Endothelial cell of umbilical vein (primary cell): ENCODE measurements around the gene ZNF423. TPM values are rescaled to one million over a fixed set of nuclear protein-coding genes. Genes with fewer than 3 reads are reported as not detected.

Source experiments
- BruUV-seq: library from RNA; stranded (reverse); fragments of 400-500 nt; replicated peaks from 2 replicates; lab custom pipeline; 2021; lab: Mats Ljungman, UMichigan
- CTCF ChIA-PET: fragments of 300-600, 350-600 bp; sonication (Branson Sonifier 250); formaldehyde crosslinking; loops from one replicate; lab custom pipeline; 2021; ENCODE audit warnings: antibody characterized with exemption, inconsistent platforms; lab: Charles Lee
- POLR2A ChIA-PET: fragments of 300-600, 350-600 bp; sonication (Branson Sonifier 250); formaldehyde crosslinking; loops from one replicate; lab custom pipeline; 2021; ENCODE audit warnings: antibody characterized with exemption, inconsistent platforms; lab: Charles Lee
- DNase-seq: peaks from one replicate; pipeline ENCODE4 v3.0.0-alpha.2; 2011; ENCODE audit warnings: low read depth, low spot score
- FAIRE-seq: peaks from 2 replicates; lab custom pipeline; 2011; peaks lifted over from hg19 to GRCh38; lab: Jason Lieb, UNC
- H2AFZ ChIP-seq: 2 replicates; pipeline ENCODE4 v1.6.0; 2012; ENCODE audit warnings: low read depth, low read length, control low read depth, inconsistent platforms
- H3K27ac ChIP-seq: 2 replicates; pipeline ENCODE4 v1.5.1; 2011; ENCODE audit warnings: low read depth, mild to moderate bottlenecking, control low read depth, low read length, moderate library complexity; ENCODE audit not compliant: insufficient read depth
- H3K27me3 ChIP-seq, 2 experiments: 2 replicates each; pipeline versions ENCODE4 v1.6.0 to v1.6.1; 2011; ENCODE audit warnings: low read length in 2 of 2, mixed read lengths in 1 of 2; ENCODE audit not compliant: control insufficient read depth in 2 of 2, insufficient read depth in 2 of 2
- H3K36me3 ChIP-seq, 2 experiments: 2 replicates in 1 of 2; 3 replicates in 1 of 2; pipeline ENCODE4 v1.5.1; 2011; ENCODE audit warnings: low read length in 2 of 2, mild to moderate bottlenecking in 1 of 2, moderate library complexity in 1 of 2; ENCODE audit not compliant: control insufficient read depth in 2 of 2, insufficient read depth in 2 of 2; ENCODE audit errors: extremely low read depth in 1 of 2
- H3K4me1 ChIP-seq: 3 replicates; pipeline ENCODE4 v1.5.1; 2011; ENCODE audit warnings: mild to moderate bottlenecking, low read length; ENCODE audit not compliant: control insufficient read depth, insufficient read depth; ENCODE audit errors: extremely low read depth
- H3K4me2 ChIP-seq: 2 replicates; pipeline ENCODE4 v1.6.1; 2011; ENCODE audit warnings: low read length, control low read depth, mixed read lengths; ENCODE audit not compliant: insufficient read depth
- H3K4me3 ChIP-seq, 3 experiments: fragments of 200-600 bp in 1 of 3; sonication (generic), shearing (Covaris generic) in 1 of 3; replicated peaks in 1 of 3; 2 replicates each; pipeline ENCODE4 v1.5.1; 2011 to 2016; ENCODE audit warnings: control low read depth in 3 of 3, low read length in 3 of 3, mild to moderate bottlenecking in 2 of 3, inconsistent platforms in 1 of 3, low read depth in 1 of 3, moderate library complexity in 1 of 3; ENCODE audit not compliant: insufficient read depth in 1 of 3
- H3K79me2 ChIP-seq: 2 replicates; pipeline ENCODE4 v1.6.0; 2012; ENCODE audit warnings: low read length, inconsistent platforms; ENCODE audit not compliant: control insufficient read depth, insufficient read depth
- H3K9ac ChIP-seq: replicated peaks from 2 replicates; pipeline ENCODE3; 2011; ENCODE audit warnings: low read length, control low read depth; ENCODE audit not compliant: insufficient read depth; ENCODE audit errors: extremely low read depth
- H3K9me1 ChIP-seq: replicated peaks from 3 replicates; pipeline ENCODE4 v1.6.0; 2011; ENCODE audit warnings: mild to moderate bottlenecking, low read length; ENCODE audit not compliant: control insufficient read depth, insufficient read depth; ENCODE audit errors: extremely low read depth
- H3K9me3 ChIP-seq: replicated peaks from 2 replicates; pipeline ENCODE4 v1.5.1; 2012; ENCODE audit warnings: low read length, inconsistent platforms; ENCODE audit not compliant: control insufficient read depth, insufficient read depth
- H4K20me1 ChIP-seq: replicated peaks from 2 replicates; pipeline ENCODE3; 2011; ENCODE audit warnings: mild to moderate bottlenecking, low read length; ENCODE audit not compliant: control insufficient read depth, insufficient read depth; ENCODE audit errors: extremely low read depth
- EZH2 ChIP-seq: IDR thresholded peaks from 2 replicates; pipeline ENCODE4 v1.6.1; 2012; ENCODE audit warnings: borderline replicate concordance, low read depth, mild to moderate bottlenecking, moderate library complexity, low read length, inconsistent platforms; ENCODE audit not compliant: severe bottlenecking
- GATA2 ChIP-seq: IDR thresholded peaks from 2 replicates; pipeline ENCODE4 v1.7.0; 2011; ENCODE audit warnings: low read depth, mild to moderate bottlenecking, moderate library complexity, mixed read lengths, low read length; ENCODE audit not compliant: insufficient read length, insufficient read depth
- JUN ChIP-seq: IDR thresholded peaks from 2 replicates; pipeline ENCODE4 v1.6.1; 2011; ENCODE audit warnings: borderline replicate concordance, low read depth; ENCODE audit not compliant: insufficient read length, insufficient read depth
- MYC ChIP-seq: IDR thresholded peaks from one replicate; pipeline ENCODE4 v1.6.1; 2011; ENCODE audit warnings: mild to moderate bottlenecking, low read depth, low read length
- POLR2A ChIP-seq: IDR thresholded peaks from 2 replicates; pipeline ENCODE4 v1.6.1; 2012; ENCODE audit warnings: low read depth, mild to moderate bottlenecking, control low read depth, low read length
- POLR2AphosphoS5 ChIP-seq: IDR thresholded peaks from 2 replicates; pipeline ENCODE4 v1.6.1; 2012; ENCODE audit warnings: low read depth, mild to moderate bottlenecking, control low read depth, low read length, moderate library complexity; ENCODE audit not compliant: insufficient read depth
- dilution Hi-C: fragments of 300-500 bp; cut with MboI; formaldehyde crosslinking; loops from one replicate; pipeline ENCODE4 v1.15.0; 2019; ENCODE audit warnings: low sequenced_read_pairs; ENCODE audit not compliant: extremely low pct_ligation_motif_present
- intact Hi-C: fragments of 100-400 bp; cut with micrococcal nuclease; formaldehyde crosslinking; loops from one replicate; pipeline ENCODE4 v1.10.0; 2022
- polyA plus RNA-seq, 4 experiments: library from polyadenylated mRNA; depleted of rRNA in 3 of 4; stranded (reverse) in 3 of 4; unstranded in 1 of 4; fragments of >200 nt; gene quantifications; 2 replicates each; pipeline versions ENCODE4 v1.2.1 to v1.2.3, GENCODE V29; 2011 to 2012; ENCODE audit warnings: missing spikeins in 1 of 4
- total RNA-seq: library from RNA; stranded (reverse); gene quantifications from 2 replicates; pipeline ENCODE4 v1.2.3, GENCODE V29; 2021
- TF ChIP-seq, protein P1 (sequence below), 2 donors: IDR thresholded peaks; 1 replicate in 1 of 2; 2 replicates in 1 of 2; pipeline ENCODE4 v1.5.1; 2011; ENCODE audit warnings: low read length in 2 of 2, mild to moderate bottlenecking in 2 of 2, moderate library complexity in 2 of 2, control low read depth in 1 of 2, inconsistent platforms in 1 of 2, low read depth in 1 of 2; ENCODE audit not compliant: insufficient read depth in 1 of 2; ENCODE audit errors: extremely low read depth in 1 of 2
- TF ChIP-seq, protein P2 (sequence below): IDR thresholded peaks from 2 replicates; pipeline ENCODE4 v1.6.1; 2011; ENCODE audit not compliant: insufficient read depth, insufficient read length

The ZNF423 gene
- total and polyA plus RNA-seq, 2 donors (not counting 3 experiments of a cell fraction or from before 2014, with no cell fraction given) = 2.2 to 8.1 TPM

DNA sequence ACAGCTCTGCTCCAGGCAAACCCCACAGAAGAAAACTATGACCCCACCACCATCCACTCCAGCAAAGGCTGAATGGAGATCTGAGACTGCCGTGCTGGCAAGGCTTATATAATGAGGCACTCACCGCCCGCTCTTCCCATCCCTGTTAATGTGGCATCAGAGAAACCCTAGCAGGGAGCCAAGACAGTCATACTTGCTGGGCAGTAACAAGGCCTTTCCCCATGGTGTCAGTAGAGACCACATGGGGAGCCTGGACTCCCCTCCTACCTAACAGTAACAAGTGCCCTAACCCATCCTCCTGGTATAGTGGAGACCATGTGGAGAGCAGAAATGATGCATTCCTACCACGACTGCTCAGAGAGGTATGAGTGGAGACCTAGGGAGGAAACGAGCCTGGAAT lies 247.1 kb downstream of the ZNF423 start:
- BruUV-seq = no TSS peak
- no peaks in the 10 kb centered on the region for H3K27me3 ChIP-seq
- no peak overlapping the region for H3K4me3 ChIP-seq
- no peaks in the 10 kb centered on the region for H3K9me3 ChIP-seq
- no peaks in the 10 kb centered on the region for H3K36me3 ChIP-seq
- H3K4me2 ChIP-seq = no peak overlapping the region
- ChIA-PET CTCF (interaction anchor here (1.4 to 2.1 kb wide), 3 partner anchors 248 to 313 kb away, joined by 5 to 8 read pairs (median 5); no protein-coding TSS in a partner anchor), POLR2A (no interaction called here)
- H4K20me1 ChIP-seq = no peaks in the 10 kb centered on the region
- DNase-seq (peak; percentile 38), FAIRE-seq (peak; percentile 26)
- no peaks in the 10 kb centered on the region for H3K9me1 ChIP-seq
- H3K4me1 ChIP-seq = peaks cover 10% of the 10 kb centered on the region
- TF ChIP-seq, protein P1, sequence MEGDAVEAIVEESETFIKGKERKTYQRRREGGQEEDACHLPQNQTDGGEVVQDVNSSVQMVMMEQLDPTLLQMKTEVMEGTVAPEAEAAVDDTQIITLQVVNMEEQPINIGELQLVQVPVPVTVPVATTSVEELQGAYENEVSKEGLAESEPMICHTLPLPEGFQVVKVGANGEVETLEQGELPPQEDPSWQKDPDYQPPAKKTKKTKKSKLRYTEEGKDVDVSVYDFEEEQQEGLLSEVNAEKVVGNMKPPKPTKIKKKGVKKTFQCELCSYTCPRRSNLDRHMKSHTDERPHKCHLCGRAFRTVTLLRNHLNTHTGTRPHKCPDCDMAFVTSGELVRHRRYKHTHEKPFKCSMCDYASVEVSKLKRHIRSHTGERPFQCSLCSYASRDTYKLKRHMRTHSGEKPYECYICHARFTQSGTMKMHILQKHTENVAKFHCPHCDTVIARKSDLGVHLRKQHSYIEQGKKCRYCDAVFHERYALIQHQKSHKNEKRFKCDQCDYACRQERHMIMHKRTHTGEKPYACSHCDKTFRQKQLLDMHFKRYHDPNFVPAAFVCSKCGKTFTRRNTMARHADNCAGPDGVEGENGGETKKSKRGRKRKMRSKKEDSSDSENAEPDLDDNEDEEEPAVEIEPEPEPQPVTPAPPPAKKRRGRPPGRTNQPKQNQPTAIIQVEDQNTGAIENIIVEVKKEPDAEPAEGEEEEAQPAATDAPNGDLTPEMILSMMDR (IDR thresholded peaks at IDR 0.05; ENCODE audit: extremely low read depth in 1 of 2, insufficient read depth in 1 of 2, low read depth in 1 of 2, low read length in 2 of 2) = peak; percentile 25 to 49
- TF ChIP-seq JUN = no peak
- dilution Hi-C loops = no loop called here
- H3K9ac ChIP-seq = no peak overlapping the region
- no peak overlapping the region for H3K27ac ChIP-seq
- no peaks in the 10 kb centered on the region for H3K79me2 ChIP-seq
- intact Hi-C loops = loop anchor here (1.0 to 2.0 kb wide), 4 partner anchors 35 to 314 kb away; no protein-coding TSS in a partner anchor
- no peak overlapping the region for H2AFZ ChIP-seq

DNA sequence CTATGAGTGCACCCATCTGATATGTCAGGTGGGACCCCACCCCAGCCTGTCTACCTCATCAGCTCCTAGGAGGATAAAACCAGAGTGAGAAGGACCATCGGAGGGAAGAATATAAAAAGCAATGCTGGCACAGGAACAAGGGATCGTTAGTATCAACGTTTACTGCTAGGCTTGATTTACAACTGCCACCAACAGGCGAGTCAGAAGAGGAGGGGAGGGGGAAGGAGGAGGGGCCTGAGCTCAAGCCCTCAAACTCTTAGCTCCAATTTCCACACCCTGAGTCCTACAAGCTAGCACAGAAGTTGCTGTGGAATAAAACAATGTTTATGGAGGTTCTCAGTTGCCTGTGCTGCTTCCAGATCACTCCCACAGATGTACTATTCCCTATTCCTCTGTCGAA lies 247.8 kb downstream of the ZNF423 start:
- Histone ChIP-seq H2AFZ (no peak overlapping the region), H3K9me3 (no peaks in the 10 kb centered on the region), H3K4me2 (no peak overlapping the region), H3K9ac (no peak overlapping the region), H3K79me2 (no peaks in the 10 kb centered on the region), H3K4me3 (no peak overlapping the region), H3K27me3 (no peaks in the 10 kb centered on the region), H3K4me1 (peaks cover 10% of the 10 kb centered on the region), H3K9me1 (no peaks in the 10 kb centered on the region), H3K27ac (no peak overlapping the region), H4K20me1 (no peaks in the 10 kb centered on the region), H3K36me3 (no peaks in the 10 kb centered on the region)
- ChIA-PET CTCF (interaction anchor here (1.2 to 2.1 kb wide), 4 partner anchors 15 to 314 kb away, joined by 3 to 8 read pairs (median 5); no protein-coding TSS in a partner anchor), POLR2A (no interaction called here)
- DNase-seq (peak; percentile 12), FAIRE-seq (peak; percentile 21)
- intact Hi-C loops (loop anchor here (2.0 kb wide), 2 partner anchors 269 to 315 kb away; no protein-coding TSS in a partner anchor), dilution Hi-C loops (no loop called here)
- TF ChIP-seq MYC = no peak
- TF ChIP-seq, protein P2, sequence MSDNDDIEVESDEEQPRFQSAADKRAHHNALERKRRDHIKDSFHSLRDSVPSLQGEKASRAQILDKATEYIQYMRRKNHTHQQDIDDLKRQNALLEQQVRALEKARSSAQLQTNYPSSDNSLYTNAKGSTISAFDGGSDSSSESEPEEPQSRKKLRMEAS = no peak
- TF ChIP-seq EZH2 = no peak
- TF ChIP-seq POLR2A = no peak
- no peak for TF ChIP-seq GATA2
- no peak for TF ChIP-seq JUN
- TF ChIP-seq POLR2AphosphoS5 = no peak
- no TSS peak for BruUV-seq
